Cardiac septum (tissue), 1 donor: ENCODE results near the gene BRD4. TPM values are rescaled to one million over a fixed set of nuclear protein-coding genes. Genes with fewer than 3 reads are reported as not detected.

Experiments
- DNase-seq: peaks from one replicate; pipeline ENCODE4 v3.0.0-alpha.2; 2020; ENCODE audit warnings: low spot score
- intact Hi-C: fragments of 100-400 bp; cut with DNase I; formaldehyde crosslinking; loops from one replicate; pipeline ENCODE4 v1.14.0; 2022
- total RNA-seq: library from RNA; stranded (reverse); fragmentation: NEBNext Ultra II Directional; extraction: Animal tissue kit (Norgen Biotek cat#: 25700); gene quantifications from one replicate; pipeline ENCODE4 v1.2.1, GENCODE V29; 2021
- donor health status: DM: no; HTN: no; CAD: no.

BRD4 gene
- total RNA-seq, 1 donor from 2014 or later = 72.3 TPM

DNA sequence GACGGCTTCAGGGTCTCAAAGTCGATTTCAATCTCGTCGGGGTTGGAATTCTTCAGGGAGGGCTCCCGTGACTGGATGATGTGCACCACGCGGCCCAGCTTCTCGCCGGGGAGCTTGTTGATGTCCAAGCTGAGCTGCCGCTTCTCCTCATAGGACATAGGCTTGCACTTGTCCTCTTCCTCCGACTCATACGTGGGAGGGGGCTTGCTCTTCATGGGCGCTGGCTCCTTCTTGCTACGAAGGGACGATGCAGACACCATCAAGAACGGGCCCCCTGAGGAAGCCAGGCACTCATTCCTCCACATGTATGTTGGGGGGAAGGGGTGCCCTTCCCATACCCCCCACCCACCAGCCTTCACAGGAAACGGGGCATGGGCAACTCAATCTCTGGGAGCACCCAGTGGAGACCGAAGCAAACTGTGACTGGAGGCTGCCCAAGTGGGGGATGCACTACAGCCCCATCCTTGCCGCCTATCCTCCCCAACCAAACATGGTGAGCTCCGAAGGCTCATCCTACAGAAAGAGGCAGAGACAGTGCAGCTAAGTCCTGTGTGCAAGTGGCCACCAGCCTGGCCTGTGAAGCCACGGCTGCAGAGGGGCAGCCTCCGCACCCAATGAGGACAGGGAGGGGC lies 76.9 kb downstream of the BRD4 start:
- intact Hi-C loops = no loop called here
- DNase-seq = no peak

DNA sequence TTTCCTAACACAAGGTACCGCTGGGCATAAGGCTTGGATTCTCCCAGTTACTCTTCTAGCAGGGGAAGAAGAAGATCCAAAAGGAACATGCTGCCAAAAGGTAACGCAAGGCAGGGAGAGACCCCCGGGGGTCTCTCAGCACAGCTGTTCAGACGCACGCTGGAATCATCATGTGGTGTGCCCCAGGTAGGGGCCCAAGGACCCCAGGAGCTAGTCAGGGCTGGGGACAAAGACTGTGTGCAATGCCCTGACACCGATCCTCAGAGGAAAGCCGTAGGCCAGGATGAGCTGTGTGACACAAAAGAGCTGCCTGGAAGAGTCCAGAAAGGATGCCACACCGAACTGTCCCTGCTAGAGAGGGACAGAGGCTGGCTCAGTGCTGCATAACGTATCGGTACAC lies 77.8 kb downstream of the BRD4 start:
- intact Hi-C loops = loop anchor here (5.0 kb wide), 1 partner anchor 137 kb away; no protein-coding TSS in a partner anchor
- no peak for DNase-seq

DNA sequence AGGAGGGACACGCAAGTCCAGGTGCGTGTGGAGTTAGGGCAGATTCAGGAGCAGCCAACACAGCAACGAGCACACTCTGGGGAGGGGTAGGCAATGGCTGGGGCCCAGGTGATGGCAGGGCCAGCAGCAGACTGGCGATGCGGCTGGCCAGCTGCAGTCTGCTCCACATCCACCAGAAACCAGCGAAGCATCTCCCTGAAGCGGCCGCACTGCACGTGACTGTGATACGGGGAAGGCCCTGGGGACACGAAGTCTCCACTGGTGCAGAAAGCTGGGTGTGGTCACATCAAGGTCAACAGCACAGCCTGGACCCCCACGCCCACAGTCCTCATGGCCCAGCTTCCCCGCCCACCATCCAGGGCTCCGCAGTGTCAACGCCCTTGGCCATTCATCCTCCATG lies 78.8 kb downstream of the BRD4 start:
- DNase-seq = no peak
- intact Hi-C loops = loop anchor here (2.0 to 5.0 kb wide), 2 partner anchors 77 to 136 kb away; no protein-coding TSS in a partner anchor

DNA sequence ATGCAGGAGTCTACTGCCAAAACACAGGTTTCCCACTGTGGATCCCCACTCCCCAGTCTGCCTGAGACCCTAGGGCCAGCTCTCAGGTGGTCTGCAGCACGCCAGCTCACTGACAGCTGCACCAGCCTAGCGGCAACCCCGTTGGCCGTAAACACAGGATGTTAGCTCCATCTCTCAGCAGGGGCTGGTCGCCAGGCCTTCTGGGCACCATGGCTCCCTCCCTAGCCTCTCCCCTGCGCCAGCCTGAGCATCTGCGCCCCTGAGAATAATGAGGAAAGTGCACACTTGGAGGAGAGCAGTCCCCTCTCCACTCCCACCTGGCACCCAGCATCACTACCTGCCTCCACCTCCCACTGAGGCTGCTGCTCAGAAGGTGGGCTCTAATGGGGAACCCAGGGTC lies 79.3 kb downstream of the BRD4 start:
- intact Hi-C loops = loop anchor here (2.0 to 5.0 kb wide), 2 partner anchors 76 to 136 kb away; no protein-coding TSS in a partner anchor

DNA sequence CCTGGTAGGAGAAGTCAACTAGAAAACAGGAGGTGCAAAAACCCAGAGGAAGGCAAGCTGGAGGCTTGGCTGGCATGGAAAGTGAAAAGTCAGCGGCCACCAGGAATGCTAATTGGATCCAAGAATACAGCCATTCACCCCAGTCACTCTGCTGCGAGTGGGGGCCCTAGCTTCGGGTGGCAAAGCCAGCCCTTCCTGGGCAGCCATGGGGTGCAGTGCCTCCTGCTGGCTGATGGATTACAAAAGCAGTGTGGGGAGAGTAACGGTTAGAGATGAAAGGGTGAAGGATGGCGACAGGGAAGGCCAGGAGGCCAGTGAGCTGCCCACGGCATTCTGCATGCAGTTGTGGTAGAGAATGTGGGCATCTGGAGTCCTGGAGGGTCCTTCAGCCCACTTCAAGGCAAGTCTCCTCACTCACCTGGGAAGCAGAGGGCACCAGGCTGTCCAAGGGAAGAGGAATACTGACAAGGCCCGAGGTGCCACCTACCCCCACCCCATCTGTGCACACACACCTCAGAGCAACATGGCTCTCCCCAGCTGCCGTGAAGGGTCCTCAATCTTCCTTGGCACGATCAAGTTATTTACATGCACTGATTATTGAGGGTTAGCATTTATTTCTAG lies 79.8 kb downstream of the BRD4 start:
- intact Hi-C loops = loop anchor here (2.0 to 5.0 kb wide), 2 partner anchors 76 to 135 kb away; no protein-coding TSS in a partner anchor

More for the DNA sequence above, 79.3 kb downstream of the BRD4 start:
- DNase-seq = no peak

DNA sequence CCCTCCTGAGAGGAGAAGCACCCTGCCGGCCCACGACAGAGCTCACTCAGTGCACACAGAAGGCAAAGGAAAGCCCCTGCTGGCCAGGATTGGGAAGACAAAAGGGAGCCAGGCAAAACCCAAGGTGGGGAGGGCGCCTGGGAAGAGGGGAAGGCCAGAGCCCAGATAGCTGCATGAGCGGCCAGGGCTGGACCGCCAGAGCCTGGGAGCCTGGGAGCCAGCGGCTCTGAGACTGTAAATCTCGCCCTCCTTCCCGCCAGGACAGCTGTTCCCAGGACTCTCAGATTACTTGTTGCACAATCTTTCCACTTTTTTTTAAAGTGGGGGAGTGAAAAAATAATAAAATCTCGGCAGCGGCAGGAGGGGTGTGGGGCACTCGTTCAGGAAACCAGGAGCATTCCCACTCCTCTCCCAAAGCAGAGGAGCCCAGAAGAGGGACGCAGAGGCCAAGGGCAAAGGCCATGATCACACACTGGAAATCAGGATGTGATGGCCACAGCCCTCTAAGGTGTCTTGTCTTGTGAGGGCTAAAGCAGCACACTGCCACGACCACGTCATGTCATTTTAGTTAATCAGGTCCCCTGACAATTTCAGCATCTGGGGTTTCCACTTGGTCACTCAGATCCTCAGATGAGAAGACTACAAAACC lies 80.5 kb downstream of the BRD4 start:
- intact Hi-C loops = loop anchor here (2.0 to 5.0 kb wide), 3 partner anchors 57 to 135 kb away; no protein-coding TSS in a partner anchor

More for the DNA sequence above, 79.8 kb downstream of the BRD4 start:
- DNase-seq = no peak

GRCh38 chr19:15251010-15251748 lies 81.2 kb downstream of the BRD4 start:
- intact Hi-C loops = loop anchor here (2.0 to 5.0 kb wide), 2 partner anchors 56 to 134 kb away; no protein-coding TSS in a partner anchor

More for the DNA sequence above, 80.5 kb downstream of the BRD4 start:
- peak; percentile 87 for DNase-seq

GRCh38 chr19:15250640-15250993 lies 81.7 kb downstream of the BRD4 start:
- DNase-seq = no peak
- intact Hi-C loops = loop anchor here (2.0 to 5.0 kb wide), 2 partner anchors 56 to 133 kb away; no protein-coding TSS in a partner anchor

More at GRCh38 chr19:15251010-15251748, 81.2 kb downstream of the BRD4 start:
- DNase-seq = no peak

DNA sequence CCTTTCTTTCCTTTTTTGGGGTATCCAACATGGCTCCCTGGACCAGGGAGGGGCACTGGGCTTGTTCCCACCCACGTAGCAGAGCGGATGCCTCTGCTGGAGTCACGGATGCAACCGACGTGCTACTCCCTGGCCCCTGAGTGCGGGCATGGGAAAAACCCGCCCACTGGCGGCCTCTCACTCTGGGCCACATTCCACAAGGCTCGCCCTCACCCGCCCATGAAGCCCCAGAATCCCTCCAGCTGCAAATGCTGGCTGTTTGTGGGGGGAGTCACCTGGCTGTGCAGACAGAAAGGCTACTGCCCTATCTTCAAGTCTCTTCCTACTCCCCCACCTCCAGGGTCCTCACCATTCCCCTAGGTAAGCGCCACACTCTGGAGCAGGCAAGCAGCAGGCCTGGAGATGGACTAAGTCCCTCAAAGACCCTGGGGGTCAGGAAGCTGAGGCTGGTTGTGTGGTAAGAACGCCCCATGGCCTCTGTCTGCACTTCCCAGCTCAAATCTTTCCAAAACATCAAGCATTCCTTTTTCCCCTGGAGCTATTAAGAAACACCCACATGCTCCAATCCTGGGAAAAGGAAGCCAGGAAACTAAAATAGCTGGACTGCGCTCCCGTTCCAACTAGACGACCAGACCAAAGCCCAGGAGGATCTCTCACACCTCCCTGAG lies 82.2 kb downstream of the BRD4 start:
- intact Hi-C loops = loop anchor here (2.0 to 5.0 kb wide), 2 partner anchors 55 to 133 kb away; no protein-coding TSS in a partner anchor

GRCh38 chr19:15249528-15249874 lies 82.8 kb downstream of the BRD4 start:
- no peak for DNase-seq
- intact Hi-C loops = no loop called here

More for the DNA sequence above, 82.2 kb downstream of the BRD4 start:
- DNase-seq = peak; percentile 81

GRCh38 chr19:15248648-15249527 lies 83.5 kb downstream of the BRD4 start:
- intact Hi-C loops = no loop called here
- DNase-seq = peak; percentile 89

DNA sequence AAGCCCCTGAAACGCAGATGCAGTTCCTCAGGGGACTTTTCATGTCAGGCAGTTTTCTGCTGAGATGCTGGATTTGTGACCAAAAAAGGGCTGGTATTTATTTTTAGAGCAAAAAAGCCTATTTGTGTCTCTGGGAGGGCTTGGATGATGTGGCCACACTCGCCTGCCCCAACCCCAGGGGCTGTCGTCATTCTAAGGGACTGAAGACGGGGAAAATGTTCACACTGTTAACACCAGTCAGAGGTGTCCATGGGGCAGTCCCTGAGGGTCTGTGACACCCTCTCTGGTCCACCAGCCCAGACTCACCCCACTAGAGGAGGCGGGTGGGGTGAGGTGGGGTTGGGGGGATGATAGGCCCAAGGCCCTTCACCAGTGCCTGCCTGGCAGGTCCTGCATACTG lies 84.2 kb downstream of the BRD4 start:
- no peak for DNase-seq
- intact Hi-C loops = no loop called here

DNA sequence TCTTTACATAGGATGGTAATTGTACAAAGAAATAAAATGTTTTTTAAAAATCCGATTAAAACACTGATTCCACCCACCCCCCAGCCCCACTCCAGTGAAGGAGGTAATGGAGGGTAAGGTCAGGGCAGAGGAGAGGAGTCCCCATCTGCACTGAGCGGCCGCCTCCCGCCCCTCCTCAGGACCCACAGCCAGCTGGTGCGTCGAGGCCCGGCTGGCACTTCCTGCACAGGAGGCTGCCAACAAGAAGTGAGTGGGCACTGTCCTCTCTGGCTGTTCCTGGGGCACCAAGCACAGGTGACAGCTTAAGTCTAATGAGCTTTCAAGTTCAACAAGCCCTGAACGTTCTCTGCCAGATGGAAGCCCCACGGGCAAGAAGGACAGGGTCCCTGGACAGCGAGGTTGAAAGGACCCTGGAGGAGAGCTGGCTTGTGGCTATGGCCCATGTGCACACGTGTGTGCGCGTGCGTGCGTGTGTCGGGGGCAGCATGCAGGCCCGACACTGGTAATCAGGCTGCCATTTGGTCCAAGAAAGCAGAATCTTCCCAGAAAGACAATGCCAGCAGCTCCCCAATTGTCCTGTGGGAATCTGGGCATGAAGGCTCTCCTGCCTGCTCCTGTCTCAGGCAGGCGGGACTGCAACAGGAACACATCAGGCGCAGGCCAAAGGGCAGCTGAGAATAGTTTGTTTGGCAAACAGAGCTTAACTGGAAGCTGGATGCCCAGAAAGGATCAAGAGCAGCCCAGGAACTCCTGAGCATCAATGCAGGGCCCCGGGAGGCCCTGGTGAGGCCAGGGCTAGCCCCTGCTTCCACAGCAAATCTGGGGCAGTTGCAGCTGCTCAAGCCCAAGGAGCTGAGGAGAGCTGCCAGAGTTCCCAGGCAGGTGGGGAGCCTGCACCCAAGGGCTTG lies 85.0 kb downstream of the BRD4 start:
- no peak for DNase-seq

DNA sequence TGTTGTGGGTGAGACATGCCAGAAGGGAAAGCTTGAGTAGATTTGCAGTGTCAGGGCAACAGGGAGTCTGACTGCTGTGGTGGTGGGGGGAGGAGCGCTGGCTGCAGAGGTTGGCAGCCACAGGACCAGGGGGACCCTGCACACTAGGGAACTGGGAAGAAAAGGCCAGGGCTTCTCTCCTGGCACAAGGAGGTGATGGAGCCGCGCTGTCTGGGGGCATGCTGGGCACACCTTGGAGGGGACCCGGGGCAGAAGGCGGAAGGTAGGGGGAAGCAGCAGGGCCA lies 86.2 kb downstream of the BRD4 start:
- intact Hi-C loops = no loop called here
- DNase-seq = no peak

More for the DNA sequence above, 85.0 kb downstream of the BRD4 start:
- intact Hi-C loops = no loop called here

GRCh38 chr19:15245370-15246197 lies 86.8 kb downstream of the BRD4 start:
- no peak for DNase-seq
- intact Hi-C loops = no loop called here

DNA sequence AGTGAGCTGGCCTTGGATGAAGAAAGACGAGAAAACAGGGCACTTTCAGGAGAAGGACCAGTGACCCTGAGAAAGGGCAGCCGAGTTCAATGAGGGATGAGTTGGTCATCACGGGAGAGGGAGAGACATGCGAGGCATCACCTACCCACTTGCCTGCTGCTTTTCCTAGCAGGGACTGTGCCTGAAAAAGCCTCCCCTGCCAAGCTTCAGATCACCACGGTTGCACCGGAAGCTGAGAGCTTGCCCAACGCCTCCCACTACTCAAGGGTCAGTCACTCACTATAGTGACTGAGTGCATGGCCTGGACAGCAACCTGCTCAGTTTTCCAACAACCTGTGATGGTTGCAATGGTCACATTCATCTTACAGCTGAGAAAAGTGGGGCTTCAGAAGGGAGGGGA lies 87.5 kb downstream of the BRD4 start:
- intact Hi-C loops = no loop called here
- DNase-seq = no peak
